COLO668 (cell line): Measurements from ENCODE around the gene CD276.
"Not testable (repeated sequence)": the region's sequence is repeated elsewhere in the genome, so short reads cannot be mapped to it uniquely, and the experiment has no call there.

Source experiments
- DNase-seq: peaks from one replicate; lab custom pipeline; 2025; ENCODE audit not compliant: unreplicated experiment; lab: John Stamatoyannopoulos, UW

CD276 gene

GRCh38 chr15:73683777-73684580, at the start of gene CD276:
CD276 (plus strand) TSS chr15:73684383; CDS start chr15:73699640, 15,257 bp downstream.
- DNase-seq, result peak; percentile 62

- no peak for DNase-seq
Observed at GRCh38 chr15:73637527-73637926, 46.7 kb upstream of the CD276 start.

GRCh38 chr15:73639464-73639863, 44.7 kb upstream of the CD276 start:
- DNase-seq, result not testable (repeated sequence)

DNA sequence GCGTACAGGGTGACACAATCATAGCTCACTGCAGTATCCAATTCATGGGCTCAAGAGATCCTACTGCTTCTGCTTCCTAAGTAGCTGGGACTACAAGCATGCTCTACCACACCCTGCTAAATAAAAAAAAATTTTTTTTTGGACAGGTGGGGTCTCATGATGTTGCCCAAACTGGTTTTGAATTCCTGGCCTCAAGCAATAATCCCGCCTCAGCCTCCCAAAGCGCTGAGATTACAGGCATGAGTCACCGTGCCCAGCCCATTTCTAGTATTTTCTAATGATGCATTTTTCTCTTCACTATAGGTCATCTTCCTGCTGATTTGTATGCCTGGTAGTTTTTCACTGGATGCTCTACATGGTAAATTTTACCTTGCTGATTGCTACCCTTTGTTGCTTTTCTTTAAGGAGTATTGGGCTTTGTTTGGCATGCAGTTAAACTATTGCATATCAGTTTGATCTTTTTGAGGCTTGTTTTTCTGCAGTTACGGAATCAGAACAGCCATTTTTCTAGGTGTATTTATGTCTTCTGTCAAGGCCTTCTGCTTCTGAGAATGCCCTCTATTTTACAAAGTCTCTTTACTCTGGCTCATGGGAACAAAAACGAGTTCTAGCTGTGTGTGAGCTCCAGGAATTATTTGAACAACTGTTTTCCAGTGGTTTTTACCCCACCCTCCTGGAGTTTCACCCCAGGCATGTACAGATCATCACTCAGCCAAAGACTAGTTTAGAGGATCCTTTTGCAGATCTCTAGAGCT, 36.7 kb upstream of the CD276 start:
- DNase-seq, result no peak

- no peak for DNase-seq
Observed at GRCh38 chr15:73648014-73648295, 36.2 kb upstream of the CD276 start.

DNA sequence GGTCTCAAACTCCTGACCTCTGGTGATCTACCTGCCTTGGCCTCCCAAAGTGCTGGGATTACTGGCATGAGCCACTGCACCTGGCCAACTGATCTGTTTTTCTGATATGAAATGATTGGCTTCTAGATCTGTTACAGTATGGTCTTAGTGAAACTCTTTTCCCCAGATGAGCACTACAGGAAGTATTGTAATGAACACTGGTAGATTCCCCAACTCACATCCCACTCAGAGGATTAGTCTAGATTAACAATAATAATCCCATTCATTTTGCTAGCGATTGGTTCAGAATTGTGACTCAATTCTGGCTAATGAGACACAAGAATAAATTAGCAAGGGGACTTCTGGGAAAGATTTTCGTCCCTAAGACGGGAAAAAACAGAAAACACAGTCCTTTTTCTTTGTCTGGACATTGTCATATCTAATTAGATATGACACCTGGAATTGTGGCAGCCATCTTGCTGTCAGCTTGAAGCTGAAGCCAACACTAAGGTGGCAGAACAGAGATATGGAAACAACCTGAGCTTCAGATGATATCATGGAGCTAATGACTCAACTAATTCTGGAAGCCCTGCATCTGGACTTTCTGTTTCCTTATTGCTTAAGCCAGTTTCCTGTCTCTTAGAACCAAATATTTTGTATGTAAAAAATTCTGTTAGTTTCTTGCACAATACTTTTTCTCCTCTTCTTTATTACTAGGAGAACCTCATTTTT, 33.6 kb upstream of the CD276 start:
- no peak for DNase-seq

DNA sequence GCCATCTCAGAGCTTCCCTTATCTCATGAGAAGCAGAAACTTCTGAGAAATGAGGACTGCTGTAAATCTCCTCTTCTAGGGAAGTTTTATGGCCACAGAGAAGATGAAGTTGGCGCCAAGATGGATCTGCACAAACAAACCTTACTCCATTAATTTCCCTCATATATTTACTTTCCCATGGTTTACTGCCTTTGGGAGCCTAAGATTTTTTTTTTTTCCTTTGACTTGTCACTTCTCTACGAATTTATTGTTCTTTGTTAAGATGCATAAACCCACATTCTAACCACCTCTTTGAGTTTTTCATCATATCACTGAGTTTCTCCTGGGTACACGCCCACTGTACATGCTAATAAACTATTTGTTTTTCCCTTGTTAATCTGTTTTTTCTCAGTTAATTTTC, 29.5 kb upstream of the CD276 start:
- no peak for DNase-seq

DNA sequence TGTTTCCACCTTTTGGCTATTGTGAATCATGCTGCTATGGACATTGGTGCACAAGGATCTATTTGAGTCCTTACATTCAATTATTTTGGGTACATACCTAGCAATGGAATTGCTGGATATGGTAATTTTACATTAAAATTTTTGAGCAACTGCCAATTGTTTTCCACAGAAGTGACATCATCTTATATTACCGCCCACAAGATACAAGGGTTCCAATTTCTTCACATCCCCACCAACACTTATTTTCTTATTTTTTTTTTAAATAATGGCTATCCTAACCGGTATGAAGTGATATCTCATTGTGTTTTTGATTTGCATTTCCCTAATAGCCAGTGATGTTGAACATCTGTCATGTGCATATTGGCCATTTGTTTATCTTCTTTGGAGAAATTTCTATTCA, 28.5 kb upstream of the CD276 start:
- no peak for DNase-seq

DNA sequence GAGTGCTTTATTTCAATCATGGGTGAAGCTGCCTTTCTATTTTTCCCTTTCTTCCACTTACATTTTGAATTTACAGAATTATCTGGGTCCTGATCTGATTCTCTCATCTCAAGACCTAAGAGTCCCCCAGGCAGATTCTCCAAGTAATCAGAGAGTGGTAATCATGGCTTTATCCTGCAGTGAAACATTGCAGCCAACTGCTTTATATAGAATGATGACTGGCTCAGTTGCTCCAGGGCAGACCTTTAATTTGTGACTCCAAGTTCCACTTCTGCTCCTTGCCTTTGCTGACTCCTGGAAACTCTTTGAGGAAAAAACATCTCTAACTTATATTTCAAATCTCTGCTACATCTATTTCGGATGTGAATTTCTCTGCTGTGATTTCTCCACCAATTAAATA, 25.5 kb upstream of the CD276 start:
- DNase-seq, result no peak

DNA sequence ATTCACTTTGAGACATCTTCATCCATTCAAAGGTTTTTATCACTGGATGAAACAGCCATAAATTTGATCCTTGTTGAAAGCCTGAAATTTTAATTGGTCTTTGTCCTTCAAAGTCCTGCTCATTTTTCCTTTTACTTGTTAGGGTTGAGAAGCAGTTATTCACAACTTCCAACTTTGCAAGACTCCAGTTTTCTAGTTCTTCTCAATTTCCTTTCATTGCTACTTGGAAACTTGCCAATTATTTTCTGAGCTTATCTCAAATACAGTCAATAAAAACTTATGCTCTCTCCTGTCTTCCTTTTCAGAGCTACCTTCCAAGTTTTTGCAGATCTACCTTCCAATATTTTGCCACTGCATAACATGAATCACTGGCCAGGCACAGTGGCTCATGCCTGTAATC, 23.7 kb upstream of the CD276 start:
- DNase-seq, result no peak

DNA sequence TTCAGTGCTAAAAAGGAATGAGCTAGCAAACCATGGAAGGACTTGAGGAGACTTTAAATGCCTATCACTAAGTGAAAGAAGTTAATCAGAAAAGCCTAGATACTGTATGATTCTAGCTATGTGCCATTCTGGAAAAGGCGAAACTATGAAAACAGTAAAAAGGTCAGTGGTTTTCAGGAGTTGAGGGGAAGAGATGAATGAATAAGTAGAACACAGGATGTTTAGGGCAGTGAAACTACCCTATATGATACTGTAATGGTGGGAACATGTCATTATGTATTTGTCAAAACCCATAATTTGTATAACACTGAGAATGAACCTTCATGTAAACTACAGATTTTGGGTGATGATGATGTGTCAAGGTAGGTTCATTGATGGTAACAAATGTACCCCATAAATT, 9.6 kb upstream of the CD276 start:
- DNase-seq, result no peak

- peak; percentile 46 for DNase-seq
Observed at GRCh38 chr15:73677146-73677607, 7.0 kb upstream of the CD276 start.

- no peak for DNase-seq
Observed at GRCh38 chr15:73677733-73678132, 6.5 kb upstream of the CD276 start.

GRCh38 chr15:73678498-73678897, 5.7 kb upstream of the CD276 start:
- DNase-seq, result no peak

GRCh38 chr15:73679180-73679579, 5.0 kb upstream of the CD276 start:
- DNase-seq, result no peak

DNA sequence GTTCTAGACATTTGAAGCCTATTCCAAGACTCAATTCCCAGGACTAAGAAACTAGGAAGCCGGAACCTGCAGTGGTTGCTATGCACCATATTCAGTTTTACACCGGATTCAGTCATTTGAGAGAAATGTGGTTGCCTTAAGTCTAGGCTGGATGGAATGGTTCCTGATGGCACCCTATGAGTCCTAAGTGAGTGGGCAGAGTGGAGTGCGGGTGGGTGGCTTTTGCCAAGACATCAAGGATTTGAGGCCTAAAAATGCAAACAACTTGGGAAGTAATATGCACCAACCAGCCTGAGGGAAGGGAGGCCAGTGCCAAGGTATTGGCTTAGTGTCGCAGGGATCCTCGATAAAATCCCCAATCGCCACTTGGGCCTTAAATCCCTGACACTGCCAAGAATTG, 4.2 kb upstream of the CD276 start:
- DNase-seq, result no peak

DNA sequence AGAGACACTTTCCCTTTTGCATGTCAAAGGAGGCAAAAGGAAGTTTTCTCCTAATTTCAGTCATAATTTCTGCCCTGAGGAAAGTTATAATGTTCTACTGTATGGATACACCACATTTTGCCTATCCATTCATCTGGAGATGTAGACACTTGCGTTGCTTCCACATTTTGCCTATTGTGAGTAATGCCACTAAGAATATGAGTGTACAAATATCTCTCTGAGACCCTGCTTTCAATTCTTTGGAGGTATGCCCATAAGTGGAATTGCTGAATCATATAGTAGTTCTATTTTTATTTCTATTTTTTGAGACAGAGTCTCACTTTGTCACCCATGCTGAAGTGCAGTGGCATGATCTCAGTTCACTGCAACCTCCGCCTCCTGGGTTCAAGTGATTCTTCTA, 3.6 kb upstream of the CD276 start:
- no peak for DNase-seq

- DNase-seq, result no peak
Observed at GRCh38 chr15:73681063-73681462, 3.1 kb upstream of the CD276 start.

DNA sequence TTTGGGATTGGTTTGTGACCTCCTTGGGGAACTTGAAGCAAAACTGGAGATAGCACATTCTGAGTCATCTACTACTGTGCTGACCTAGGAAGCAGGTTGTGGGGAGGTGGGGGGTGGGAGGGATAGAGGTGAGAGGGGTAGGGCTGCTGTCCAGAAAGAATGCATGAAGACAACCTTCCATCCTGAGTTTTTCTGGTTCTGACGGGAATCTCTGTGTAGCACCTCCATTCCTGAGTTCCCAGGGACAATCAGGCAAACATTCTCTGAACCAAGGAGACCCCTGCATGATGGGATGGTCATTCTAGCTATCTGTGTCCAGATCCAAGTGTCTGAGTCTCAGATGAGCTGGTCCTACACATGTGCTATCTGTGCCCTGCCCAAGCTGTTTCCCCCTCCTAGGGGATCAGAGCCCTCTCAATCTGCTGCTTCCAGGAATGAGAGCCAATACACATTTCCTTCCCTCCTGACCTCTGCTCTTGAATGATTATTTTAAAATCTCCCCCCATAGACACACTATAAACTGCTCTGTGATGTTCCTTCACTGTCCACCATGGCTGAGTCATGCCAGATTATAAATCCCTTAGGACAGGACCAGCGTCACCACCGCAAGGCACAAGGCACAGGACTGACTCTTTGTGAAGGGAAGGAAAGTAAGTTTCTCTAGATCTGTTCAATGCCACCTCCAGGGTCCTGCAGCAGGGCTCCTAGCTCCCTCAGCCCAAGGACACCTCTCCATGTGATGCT, 2.2 kb upstream of the CD276 start:
- DNase-seq, result no peak

GRCh38 chr15:73682600-73683090, 1.5 kb upstream of the CD276 start:
- DNase-seq, result no peak

- DNase-seq, result no peak
Observed at GRCh38 chr15:73683257-73683776, 866 bp upstream of the CD276 start.
